Measurements from ENCODE around the gene SPTLC1. TPM values are rescaled to one million over a fixed set of nuclear protein-coding genes. Genes with fewer than 3 reads are reported as not detected.

The SPTLC1 gene
- total RNA-seq, 4 donors from 2014 or later, result 72.9 to 102 (median 89.7) TPM

DNA sequence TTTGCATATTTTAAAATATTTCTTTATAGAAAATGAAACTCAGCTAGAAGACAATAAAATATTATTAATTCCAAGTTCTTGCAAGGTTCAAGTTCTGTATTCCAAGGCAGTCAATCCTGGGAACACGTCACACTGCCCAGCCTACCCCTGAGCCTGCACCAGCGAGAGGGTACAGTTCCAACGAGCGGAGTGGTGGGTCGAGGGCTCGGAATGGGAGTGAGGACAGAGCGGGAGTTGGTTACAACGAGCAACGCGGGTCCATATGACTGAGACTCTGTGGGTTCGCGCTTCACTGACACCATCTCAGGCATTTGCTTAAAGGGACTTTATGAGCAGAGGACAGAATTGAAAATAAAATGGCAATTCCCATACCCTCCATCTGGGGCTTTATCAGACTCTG is 40.0 kb upstream of the SPTLC1 start:
- TF ChIP-seq, protein P1, sequence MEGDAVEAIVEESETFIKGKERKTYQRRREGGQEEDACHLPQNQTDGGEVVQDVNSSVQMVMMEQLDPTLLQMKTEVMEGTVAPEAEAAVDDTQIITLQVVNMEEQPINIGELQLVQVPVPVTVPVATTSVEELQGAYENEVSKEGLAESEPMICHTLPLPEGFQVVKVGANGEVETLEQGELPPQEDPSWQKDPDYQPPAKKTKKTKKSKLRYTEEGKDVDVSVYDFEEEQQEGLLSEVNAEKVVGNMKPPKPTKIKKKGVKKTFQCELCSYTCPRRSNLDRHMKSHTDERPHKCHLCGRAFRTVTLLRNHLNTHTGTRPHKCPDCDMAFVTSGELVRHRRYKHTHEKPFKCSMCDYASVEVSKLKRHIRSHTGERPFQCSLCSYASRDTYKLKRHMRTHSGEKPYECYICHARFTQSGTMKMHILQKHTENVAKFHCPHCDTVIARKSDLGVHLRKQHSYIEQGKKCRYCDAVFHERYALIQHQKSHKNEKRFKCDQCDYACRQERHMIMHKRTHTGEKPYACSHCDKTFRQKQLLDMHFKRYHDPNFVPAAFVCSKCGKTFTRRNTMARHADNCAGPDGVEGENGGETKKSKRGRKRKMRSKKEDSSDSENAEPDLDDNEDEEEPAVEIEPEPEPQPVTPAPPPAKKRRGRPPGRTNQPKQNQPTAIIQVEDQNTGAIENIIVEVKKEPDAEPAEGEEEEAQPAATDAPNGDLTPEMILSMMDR (IDR thresholded peaks at IDR 0.05; ENCODE audit: low read depth), result no peak

DNA sequence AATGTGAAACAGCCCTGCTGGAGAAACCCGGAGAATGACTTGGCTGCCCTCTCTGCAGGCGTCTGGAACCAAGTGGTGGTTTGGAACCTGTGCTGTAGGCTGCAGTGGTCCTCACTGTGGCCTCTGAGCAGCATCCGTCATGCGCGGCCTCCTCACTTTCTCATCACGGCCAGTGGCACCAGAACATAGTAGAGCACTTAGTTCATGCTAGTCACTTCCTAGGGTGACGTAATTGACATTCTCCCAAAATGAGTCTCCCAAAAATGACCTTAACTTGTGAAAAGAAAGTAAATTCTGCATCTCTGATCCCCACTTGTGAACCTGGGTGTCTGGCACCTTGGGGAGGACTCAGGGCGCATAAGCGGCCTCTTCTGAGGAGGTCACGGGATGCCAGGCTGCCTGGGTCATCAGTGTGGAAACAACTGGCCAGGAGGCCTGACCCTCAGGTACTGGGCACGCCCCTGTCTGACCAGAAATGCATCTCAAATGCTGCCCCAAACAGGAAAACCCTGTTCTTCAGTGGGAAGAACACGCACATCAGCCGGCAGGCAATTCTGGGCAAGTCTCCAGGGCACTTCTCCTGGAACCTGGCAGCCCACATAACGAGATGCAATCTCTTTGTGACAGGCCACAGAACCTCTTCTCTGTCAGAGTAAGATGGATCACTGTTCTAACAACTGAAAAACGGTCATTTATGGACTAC is 36.6 kb upstream of the SPTLC1 start:
- TF ChIP-seq, protein P1 (IDR thresholded peaks at IDR 0.05; ENCODE audit: low read depth), result no peak

DNA sequence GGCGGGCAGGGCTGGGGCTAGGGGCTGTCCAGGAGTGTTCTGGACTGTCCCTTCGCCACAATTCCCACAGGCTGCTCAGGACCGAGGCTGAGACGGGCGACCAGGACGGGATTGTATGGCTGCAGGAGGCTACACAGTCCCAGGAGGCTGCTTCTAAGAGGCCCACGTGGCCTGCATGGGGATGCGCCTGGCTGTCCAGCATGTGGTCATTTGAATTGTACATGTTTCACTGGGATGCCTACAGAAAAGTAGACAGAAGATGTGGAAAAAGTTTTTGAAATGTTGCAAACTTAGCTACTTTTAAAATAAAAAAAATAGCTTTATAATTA is 32.6 kb upstream of the SPTLC1 start:
- TF ChIP-seq, protein P1 (IDR thresholded peaks at IDR 0.05; ENCODE audit: low read depth), result no peak

DNA sequence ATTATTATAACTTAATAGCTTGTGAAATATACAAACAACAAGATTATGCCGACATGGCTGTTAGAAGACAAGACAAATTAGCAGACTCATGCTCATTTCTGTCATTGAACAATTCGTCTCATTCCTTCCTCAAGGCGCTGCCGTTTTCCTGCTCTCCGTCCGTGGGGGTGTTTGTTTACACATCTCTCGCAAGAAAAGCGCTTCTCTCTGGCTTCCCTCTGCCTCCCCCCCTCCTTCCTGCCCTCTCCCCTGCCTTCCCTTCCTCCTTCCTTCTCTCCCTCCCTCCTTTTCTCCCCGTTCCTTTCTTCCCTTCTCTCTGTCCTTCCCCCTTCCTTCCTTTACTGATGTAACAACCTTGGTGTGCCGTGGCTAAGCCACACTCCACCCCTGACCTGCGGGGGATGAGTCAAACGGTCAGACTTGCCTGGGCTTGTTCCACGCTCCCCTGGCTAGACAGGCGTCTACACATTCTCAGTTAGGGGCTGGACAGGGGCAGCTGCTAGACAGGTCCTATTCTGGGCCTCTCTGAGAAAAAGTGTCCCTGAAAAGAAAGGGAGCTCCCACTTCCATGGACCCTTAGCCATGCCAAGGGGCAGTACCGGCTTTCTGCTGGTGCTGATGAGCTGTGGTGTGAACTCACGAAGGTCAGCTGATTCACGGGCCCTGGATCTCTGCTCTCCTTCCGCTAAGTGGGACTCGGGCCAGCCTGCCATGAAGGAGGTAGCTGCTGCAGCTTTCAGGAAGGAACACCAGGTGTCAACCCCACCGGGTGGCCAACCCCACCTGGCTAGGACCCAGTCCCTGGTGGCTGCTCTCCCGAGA is 32.0 kb upstream of the SPTLC1 start:
- TF ChIP-seq, protein P1 (IDR thresholded peaks at IDR 0.05; ENCODE audit: low read depth), result no peak

DNA sequence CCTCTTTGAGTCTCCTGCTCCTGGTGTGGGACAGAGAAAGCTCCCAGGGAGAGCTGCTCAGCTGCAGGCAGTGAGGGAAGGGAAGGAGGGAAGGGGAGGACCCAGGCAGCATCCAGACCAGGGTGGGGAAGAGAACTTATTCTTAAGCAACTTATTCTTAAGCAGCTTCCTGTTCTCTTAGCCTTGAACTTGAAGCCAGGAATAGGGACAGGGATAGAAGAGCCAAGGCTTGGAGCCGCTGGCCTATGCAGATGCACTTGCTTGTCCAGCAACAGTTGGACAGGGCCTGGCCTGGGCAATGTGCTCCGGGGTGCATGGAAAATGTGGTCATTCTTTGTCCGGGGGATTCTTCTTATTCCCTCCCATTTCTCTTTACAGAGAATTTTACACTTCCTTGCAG is 31.4 kb upstream of the SPTLC1 start:
- TF ChIP-seq, protein P1 (IDR thresholded peaks at IDR 0.05; ENCODE audit: low read depth), result no peak

DNA sequence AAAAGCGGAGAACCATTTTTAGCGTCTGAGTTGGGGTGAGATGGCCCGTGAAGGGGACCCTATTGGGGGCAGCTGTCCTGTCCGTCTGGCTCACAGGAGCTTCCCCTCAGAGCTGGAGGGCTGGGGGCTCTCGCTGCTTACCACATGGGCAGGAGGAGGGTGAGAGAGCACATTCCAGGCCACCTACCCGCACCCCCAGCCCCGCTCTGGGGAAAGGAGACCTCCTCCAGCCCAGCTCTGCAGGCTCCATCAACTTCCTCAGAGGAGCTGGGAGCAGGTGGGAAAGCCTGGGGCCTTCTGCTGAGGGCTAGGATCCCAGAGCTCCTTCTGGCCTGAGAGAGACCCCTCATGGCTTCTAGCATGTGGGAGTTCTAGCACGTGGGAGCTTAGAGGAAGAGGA is 27.1 kb upstream of the SPTLC1 start:
- TF ChIP-seq, protein P1 (IDR thresholded peaks at IDR 0.05; ENCODE audit: low read depth), result no peak
